Thyroid gland (tissue), 4 donors: ENCODE results near the gene IZUMO4.

Experiments
- POLR2A ChIP-seq, 2 donors: fragments of 450-650 bp; IDR thresholded peaks; one replicate each; pipeline ENCODE4 v1.6.1; 2017; ENCODE audit warnings: antibody characterized with exemption in 2 of 2, mild to moderate bottlenecking in 2 of 2, moderate library complexity in 1 of 2
- TF ChIP-seq, protein P1 (sequence below), 6 experiments: fragments of 200-600 bp in 3 of 6; fragments of 450-650 bp in 3 of 6; sonication (generic) in 3 of 6; IDR thresholded peaks; one replicate each; pipeline ENCODE4 v1.5.1; 2016 to 2019; ENCODE audit warnings: antibody characterized with exemption in 6 of 6, mild to moderate bottlenecking in 2 of 6, inconsistent platforms in 1 of 6, moderate library complexity in 1 of 6

DNA sequence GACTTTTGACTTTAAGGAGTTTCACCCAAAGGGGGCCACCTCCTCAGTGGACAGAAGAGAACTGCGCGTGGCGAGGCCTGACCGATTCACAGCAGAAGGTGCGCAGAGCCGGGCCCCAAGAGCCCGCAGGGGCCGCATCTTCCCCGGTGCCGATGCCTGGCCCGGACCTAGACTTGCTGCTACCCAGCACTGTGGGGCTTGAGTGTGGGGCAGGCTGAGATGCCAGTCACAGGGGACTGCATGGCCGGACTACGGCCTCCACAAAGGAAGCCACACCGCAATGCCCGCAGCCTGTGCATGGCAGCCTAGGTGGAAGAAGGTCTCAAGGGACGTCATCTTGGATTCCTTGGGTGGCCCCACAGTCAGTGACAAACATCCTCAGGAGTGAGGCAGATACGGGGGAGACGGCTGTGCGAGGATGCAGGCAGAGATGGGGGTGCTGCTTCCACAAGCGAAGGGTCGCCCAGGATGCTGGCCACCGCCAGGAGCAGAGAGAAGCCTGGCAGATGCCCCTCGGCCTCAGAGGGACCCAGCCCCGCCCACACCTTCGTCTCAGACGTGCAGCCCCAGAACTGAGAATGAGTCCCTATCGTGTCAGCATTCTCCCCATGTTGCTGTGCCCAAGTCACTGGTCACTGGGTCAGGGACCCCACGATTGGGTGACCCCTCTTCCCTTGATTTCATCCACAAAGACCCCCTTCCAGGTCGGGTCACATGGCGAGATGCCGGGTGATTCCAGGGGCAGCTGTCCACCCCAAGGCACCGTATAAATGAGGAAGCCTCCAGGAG lies 17.4 kb upstream of the IZUMO4 start:
- TF ChIP-seq, protein P1, sequence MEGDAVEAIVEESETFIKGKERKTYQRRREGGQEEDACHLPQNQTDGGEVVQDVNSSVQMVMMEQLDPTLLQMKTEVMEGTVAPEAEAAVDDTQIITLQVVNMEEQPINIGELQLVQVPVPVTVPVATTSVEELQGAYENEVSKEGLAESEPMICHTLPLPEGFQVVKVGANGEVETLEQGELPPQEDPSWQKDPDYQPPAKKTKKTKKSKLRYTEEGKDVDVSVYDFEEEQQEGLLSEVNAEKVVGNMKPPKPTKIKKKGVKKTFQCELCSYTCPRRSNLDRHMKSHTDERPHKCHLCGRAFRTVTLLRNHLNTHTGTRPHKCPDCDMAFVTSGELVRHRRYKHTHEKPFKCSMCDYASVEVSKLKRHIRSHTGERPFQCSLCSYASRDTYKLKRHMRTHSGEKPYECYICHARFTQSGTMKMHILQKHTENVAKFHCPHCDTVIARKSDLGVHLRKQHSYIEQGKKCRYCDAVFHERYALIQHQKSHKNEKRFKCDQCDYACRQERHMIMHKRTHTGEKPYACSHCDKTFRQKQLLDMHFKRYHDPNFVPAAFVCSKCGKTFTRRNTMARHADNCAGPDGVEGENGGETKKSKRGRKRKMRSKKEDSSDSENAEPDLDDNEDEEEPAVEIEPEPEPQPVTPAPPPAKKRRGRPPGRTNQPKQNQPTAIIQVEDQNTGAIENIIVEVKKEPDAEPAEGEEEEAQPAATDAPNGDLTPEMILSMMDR (IDR thresholded peaks at IDR 0.05), result no peak
- TF ChIP-seq POLR2A (IDR thresholded peaks at IDR 0.05), result no peak
